HG02884 (cell line): ENCODE data around the gene FOXG1.
A peak's percentile ranks its signal among the peaks of the same experiment; 100 is the strongest.

Experiments
- ATAC-seq: cut with Tn5 transposase; IDR thresholded peaks from one replicate; pipeline ENCODE4 v1.9.1; 2021; ENCODE audit warnings: mild to moderate bottlenecking, moderate library complexity; ENCODE audit not compliant: unreplicated experiment

The FOXG1 gene

DNA sequence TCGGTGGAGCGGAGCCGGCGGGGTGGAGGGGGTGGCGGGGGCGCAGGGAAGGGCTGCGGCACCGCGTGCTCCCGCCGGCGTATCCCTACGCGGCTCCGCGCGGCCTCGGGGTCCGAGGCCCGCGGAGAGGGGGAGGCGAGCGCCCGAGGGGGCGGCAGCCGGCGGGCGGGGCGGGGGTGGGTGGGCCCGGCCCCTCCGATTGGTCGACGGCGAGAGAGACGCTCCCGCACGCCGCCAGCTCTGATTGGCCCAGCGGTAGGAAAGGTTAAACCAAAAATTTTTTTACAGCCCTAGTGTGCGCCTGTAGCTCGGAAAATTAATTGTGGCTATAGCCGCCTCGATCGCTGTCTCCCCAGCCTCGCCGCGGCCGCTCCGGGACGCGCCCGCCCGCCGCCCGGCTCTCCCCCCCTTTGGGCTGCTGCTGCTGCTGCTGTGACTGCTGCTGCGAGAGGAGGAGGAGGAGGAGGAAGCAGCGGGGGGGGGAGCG lies at the start of gene FOXG1:
TSS of gene FOXG1 (plus strand) at position 319 of the 487 bp plus-strand sequence. CDS start 493 bp downstream, outside the sequence.
- ATAC-seq, result no peak

DNA sequence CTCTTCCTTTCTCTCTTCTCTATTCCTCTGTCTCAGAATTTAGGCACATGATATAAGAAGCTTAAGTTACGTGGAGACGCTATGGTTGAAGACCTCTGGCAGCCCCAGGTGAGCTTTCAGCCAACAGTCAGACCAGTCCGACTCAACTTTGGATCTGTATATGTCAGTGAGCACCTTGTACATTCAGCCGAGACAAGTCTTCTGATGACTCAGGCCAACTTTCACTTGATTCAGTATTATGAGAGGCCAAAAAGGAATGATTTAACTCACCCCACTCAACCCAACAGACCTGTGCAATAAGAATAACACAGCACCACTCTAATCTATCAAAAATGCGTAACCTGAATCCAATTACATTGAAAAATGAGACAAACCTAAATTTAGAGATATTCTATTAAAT lies 47.5 kb upstream of the FOXG1 start:
- no peak for ATAC-seq

- no peak for ATAC-seq
These were observed 35.2 kb upstream of the FOXG1 start for GRCh38 chr14:28731358-28731757.

DNA sequence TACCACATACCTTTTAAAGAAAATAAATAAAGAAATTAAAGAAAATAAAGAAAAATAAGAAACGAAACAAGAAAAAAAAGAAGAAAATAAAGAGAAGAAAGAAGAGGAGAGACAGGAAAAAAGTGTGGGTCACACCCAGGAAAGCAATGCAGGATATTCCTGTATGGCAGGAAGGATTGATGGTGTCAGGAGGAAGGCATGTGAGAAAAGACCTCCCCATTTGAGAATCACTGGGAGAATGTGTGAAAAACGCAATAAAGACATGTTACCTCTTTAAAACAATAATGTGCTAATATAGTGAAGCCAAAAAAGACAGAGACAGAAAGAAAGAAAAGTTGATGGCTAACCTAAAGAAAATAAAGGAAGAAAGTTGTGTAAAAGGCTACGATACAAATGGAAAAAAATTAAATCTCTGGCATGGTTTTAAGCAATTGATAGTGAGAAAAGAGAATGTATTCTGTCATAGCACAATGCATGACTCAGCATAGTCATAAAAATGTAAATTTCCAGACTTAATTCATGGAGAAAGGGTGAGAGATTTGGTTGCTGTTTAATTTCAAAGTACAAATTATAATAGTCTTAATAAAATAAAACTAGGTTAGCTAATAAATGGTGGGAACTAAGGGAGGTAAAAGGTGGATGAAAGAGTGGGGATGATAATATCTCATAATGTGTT lies 24.3 kb upstream of the FOXG1 start:
- no peak for ATAC-seq

- ATAC-seq, result no peak
These were observed 22.5 kb upstream of the FOXG1 start for GRCh38 chr14:28744126-28744525.

DNA sequence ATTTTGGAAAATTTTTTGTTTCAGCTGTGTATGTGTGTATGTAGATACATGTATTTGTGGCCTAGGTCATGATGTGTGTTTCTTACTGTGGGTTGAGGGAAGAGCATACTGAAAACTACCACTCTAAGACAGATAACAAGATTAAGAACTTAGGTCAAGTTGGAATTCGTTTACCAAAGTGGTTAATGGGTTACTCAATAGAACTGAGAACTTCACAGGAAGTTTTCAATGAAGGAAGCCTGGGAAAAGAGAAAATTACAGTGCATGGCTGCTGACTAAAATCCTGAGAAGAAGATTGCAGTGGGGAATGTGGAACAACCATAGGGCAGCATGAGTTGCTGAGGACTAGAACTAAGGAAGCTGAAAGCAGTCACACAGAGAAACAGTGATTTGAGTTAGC lies 21.4 kb upstream of the FOXG1 start:
- ATAC-seq, result no peak

- ATAC-seq, result no peak
These were observed 20.3 kb upstream of the FOXG1 start for GRCh38 chr14:28746247-28746646.

- peak; percentile 72 for ATAC-seq
These were observed 15.0 kb upstream of the FOXG1 start for GRCh38 chr14:28751467-28752058.

DNA sequence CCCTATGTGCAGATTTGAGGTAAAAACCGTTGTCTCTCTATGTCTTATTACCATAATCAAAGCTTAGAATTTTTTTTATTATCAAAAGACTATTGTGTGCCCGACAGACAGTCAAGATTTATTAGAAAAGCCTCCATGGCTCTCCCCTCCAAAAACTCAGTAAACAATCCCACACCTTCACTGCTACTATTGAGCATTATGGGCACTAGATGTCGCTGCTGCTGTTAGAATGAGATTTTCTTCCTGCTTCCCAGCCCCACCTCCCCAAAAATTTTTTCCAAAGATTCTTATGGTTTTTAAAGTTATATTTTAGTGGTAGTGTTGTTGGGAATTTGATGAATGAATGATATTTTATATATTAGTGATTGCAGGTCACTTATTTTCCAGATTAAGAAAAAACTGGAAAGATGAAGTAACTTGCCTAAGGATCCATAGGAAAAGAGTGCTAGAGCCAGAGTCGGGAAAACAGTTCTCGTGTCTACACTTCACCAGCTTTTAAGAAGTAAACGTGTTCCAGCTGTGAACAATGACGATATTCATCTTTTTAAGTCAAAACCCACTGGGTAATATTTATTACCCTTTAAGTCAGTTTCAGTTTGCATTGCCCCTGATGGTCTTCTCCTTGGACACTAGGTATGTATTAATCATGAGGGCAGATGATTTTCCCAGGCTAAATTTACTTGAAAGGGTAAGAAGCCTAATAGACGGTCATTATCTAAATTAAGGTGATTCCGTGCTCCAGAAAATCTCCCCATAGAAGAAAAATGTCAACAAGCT lies 12.2 kb upstream of the FOXG1 start:
- ATAC-seq, result no peak

DNA sequence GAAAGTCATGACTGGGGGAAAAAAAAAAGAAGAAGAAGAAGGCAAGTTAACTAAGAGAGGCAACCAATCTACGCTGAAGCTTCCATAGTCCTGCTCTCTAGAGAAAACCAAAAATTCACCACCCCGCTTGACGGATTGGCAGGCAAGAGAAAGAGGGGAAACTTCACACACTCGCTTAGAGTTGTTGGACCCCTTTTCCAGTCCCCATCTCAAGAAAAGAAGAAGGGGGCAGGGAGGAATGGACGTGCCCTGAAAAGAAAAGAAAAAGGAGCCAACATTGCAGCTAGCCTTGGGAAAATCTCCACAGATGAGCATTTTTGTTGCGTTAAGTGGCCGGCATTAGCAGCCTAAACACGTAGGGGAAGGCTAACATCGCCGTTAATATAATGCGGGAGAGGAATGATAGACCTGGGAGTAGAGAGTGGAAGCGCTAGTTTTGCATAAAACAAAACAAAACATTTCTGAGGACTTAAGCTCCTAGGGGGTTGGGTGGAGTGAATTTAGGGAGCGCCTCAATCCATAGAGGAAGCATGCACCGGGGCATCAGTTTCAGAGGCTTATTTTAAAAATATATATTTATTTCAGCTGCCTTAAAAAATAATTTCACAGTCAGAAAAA lies 11.3 kb upstream of the FOXG1 start:
- no peak for ATAC-seq

DNA sequence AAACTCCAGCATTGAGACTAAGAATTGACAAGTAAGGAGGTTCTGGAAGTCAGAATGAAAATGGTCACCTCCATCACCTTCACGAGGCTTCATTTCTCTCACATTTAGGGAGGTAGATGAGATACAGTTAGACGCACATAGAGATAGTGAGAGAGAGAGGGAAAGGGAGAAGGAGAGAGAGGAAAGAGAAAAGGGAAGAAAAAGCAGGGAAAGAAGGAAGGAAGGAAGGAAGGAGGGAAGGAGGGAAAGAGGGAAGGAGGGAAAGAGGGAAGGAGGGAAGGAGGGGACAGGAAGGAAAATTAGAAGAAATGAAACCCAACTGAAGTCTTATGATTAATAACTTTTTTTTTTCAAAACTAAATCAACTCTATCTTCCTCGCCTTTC lies 10.7 kb upstream of the FOXG1 start:
- no peak for ATAC-seq

- no peak for ATAC-seq
These were observed 10.2 kb upstream of the FOXG1 start for GRCh38 chr14:28756269-28756883.

- ATAC-seq, result no peak
These were observed 9.6 kb upstream of the FOXG1 start for GRCh38 chr14:28756884-28757570.

DNA sequence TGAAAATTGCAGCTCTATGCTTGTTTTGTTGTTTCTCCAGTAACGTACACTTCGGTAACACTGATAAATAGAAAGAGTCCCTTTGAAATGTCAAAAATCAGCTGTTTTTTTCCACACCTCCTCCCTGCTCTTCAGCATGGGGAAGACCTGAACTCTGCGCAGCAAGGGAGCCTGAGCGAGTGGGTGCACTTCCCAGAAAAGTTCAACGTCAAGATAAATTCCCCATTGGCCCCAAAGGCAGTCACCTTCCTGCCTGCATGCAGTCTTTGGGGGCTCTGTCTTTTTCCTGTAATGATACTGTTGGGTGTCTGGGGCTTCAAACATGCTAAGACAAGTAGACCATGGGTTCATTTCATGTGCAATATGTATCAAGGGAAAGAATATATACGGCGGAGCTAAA lies 8.8 kb upstream of the FOXG1 start:
- no peak for ATAC-seq

- ATAC-seq, result no peak
These were observed 8.2 kb upstream of the FOXG1 start for GRCh38 chr14:28758253-28758884.

DNA sequence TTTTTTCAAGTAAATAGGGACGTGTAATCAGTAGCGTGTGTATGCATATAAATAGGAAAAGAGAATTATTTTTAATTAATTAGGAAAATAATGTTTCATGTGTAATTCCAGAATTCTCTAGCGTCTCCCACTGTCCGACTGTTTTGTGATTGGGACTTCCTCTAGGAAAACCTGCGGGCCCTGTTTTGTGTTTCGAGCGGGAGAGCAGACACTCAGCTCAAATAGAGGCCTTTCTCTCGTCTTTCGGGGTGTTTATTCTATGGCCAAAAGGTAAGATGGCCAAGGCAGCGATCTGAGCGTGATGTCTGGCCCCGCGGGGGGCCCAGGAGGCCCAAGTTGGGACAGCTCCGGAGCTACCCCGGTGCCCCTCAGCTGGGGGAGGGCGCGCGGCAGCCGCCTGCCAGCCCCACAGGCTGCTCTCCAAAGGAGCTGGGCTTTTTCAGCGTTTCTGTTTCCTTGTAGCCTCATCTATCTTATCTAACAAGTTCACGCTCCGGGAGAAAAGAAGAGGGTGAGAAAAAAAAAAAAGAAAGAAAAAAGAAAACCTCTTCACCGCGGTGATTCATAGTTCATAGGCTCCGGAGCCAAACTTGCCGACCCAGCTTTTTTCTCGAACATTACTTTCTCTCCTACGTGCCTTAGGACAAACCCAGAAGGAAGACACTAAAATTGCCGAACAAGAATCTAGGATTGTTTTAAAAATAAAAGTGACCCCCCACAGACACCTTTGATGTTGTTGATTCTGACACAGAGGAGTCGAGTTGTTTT lies 7.5 kb upstream of the FOXG1 start:
- ATAC-seq, result no peak

DNA sequence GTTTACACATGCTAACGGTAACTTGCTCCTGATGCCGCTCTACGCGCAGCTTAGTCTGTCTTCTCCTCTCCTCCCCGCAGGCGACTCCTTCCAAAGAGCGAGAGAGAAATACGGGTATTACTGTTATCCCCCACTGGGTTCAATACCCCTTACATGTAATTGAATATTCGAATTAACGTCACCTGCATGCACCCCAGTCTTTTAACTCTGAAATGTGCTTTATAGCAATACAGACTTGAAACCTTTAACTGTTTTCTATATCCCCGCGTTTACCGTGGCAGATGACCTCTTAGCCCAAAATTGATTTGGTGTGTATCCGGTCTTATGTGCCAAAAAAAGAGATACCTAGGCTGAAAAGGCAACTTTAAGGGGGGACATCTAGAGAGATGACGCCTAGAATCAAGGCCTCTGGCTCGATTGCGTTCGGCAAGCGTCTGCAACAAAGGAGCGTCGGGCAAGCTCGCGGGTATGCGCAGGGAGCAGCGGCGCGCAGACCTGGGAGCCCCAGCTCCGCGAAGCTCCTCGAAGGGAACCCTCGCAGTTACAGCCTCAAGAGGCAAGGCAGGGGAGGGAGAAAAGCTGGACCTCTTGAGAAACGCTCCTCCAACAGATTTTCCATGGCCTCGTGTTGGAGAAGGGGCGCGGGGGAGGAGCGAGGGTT lies 6.8 kb upstream of the FOXG1 start:
- ATAC-seq, result no peak

- no peak for ATAC-seq
These were observed 6.1 kb upstream of the FOXG1 start for GRCh38 chr14:28760431-28760996.
